Activated T-cell treated with anti-CD3 and anti-CD28 coated beads, Interleukin-2, amount 50 U/mL, for 72 hours (primary cell): Measurements from ENCODE around the gene RGS4. TPM values are rescaled to one million over a fixed set of nuclear protein-coding genes. Genes with fewer than 3 reads are reported as not detected.
"Not testable (repeated sequence)": the region's sequence is repeated elsewhere in the genome, so short reads cannot be mapped to it uniquely, and the experiment has no call there.

Experiments
- ATAC-seq, 2 donors: fragments of 150-1000 bp; cut with Tn5 transposase; replicated peaks in 1 of 2; 2 replicates each; pipeline ENCODE4 v1.10.0; 2021; ENCODE audit warnings: moderate library complexity in 2 of 2, mild to moderate bottlenecking in 1 of 2
- DNase-seq, 2 donors: peaks; one replicate each; pipeline ENCODE4 v3.0.0; 2021 to 2022; ENCODE audit warnings: mixed read lengths in 1 of 2
- H3K27ac Mint-ChIP-seq: one replicate; pipeline ENCODE4 v1.8.0; 2022; ENCODE audit warnings: mild to moderate bottlenecking, moderate library complexity, mixed read lengths
- H3K27me3 Mint-ChIP-seq: one replicate; pipeline ENCODE4 v1.8.0; 2022; ENCODE audit warnings: low read depth, mixed read lengths
- H3K36me3 Mint-ChIP-seq, 2 donors: one replicate each; pipeline ENCODE4 v1.8.0; 2022; ENCODE audit warnings: mixed read lengths in 2 of 2, mild to moderate bottlenecking in 1 of 2; ENCODE audit not compliant: insufficient read depth in 2 of 2
- H3K4me1 Mint-ChIP-seq: one replicate; pipeline ENCODE4 v1.8.0; 2022; ENCODE audit warnings: low read depth, mixed read lengths
- H3K4me3 Mint-ChIP-seq, 2 donors: one replicate each; pipeline ENCODE4 v1.8.0; 2022; ENCODE audit warnings: mild to moderate bottlenecking in 2 of 2, mixed read lengths in 2 of 2, moderate library complexity in 2 of 2
- H3K9me3 Mint-ChIP-seq, 2 donors: one replicate each; pipeline ENCODE4 v1.8.0; 2022; ENCODE audit warnings: mixed read lengths in 2 of 2
- total RNA-seq, 2 donors: library from RNA; stranded (reverse); gene quantifications; one replicate each; pipeline ENCODE4 v1.2.3, GENCODE V29; 2022

RGS4 gene
- total RNA-seq, 2 donors from 2014 or later, result not detected

- H3K27ac Mint-ChIP-seq, result no peak overlapping the region
- H3K9me3 Mint-ChIP-seq, result peaks cover 0 to 2% of the 10 kb centered on the region in 2 donors
- DNase-seq, result no peak
- no peak for ATAC-seq
- peaks cover 31% of the 10 kb centered on the region for H3K27me3 Mint-ChIP-seq
- no peak overlapping the region for H3K4me3 Mint-ChIP-seq
- no peaks in the 10 kb centered on the region for H3K36me3 Mint-ChIP-seq
- H3K4me1 Mint-ChIP-seq, result no peaks in the 10 kb centered on the region
Observed at GRCh38 chr1:163074004-163074403, 4.8 kb downstream of the RGS4 start.

DNA sequence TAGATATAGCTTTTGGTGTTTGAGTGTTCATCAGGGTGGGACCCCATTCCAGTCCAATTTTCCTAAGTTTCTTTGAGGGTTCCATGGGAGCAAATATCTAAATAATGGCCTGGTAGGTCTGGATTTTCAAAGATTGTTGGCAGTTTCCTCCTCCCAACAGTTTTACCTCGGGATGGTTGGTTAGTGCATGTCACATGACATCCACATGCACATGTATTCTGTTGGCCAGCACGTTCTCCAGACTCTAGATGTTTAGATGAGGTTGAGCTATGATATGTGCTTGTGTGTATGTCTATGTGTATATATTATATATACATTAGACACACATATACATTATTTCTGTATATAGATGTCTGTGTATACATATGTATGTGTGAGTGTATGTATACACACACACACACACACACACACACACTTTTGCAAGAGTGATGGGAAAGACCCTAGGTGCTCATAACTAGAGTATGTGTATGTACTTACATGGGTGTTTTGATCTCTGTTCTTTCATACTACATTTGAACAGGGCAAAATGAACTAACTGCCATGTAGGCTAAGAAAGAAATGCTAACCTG is 5.6 kb downstream of the RGS4 start:
- Mint-ChIP-seq H3K27me3 (peaks cover 23% of the 10 kb centered on the region), H3K4me1 (no peaks in the 10 kb centered on the region), H3K4me3 (no peak overlapping the region), H3K36me3 (no peaks in the 10 kb centered on the region), H3K9me3 (peaks cover 0 to 2% of the 10 kb centered on the region in 2 donors), H3K27ac (no peak overlapping the region)
- no peak for DNase-seq
- ATAC-seq, result no peak

- H3K9me3 Mint-ChIP-seq, result peaks cover 0 to 3% of the 10 kb centered on the region in 2 donors
- peaks cover 17% of the 10 kb centered on the region for H3K27me3 Mint-ChIP-seq
- ATAC-seq (no peak), DNase-seq (no peak)
- H3K4me3 Mint-ChIP-seq, result no peak overlapping the region
- H3K36me3 Mint-ChIP-seq, result no peaks in the 10 kb centered on the region
- no peak overlapping the region for H3K27ac Mint-ChIP-seq
- H3K4me1 Mint-ChIP-seq, result no peaks in the 10 kb centered on the region
Observed at GRCh38 chr1:163076044-163076443, 6.9 kb downstream of the RGS4 start.

- peaks cover 17% of the 10 kb centered on the region for H3K27me3 Mint-ChIP-seq
- H3K4me3 Mint-ChIP-seq, result no peak overlapping the region
- DNase-seq (no peak), ATAC-seq (no peak)
- no peaks in the 10 kb centered on the region for H3K4me1 Mint-ChIP-seq
- no peaks in the 10 kb centered on the region for H3K36me3 Mint-ChIP-seq
- no peak overlapping the region for H3K27ac Mint-ChIP-seq
- peaks cover 0 to 3% of the 10 kb centered on the region in 2 donors for H3K9me3 Mint-ChIP-seq
Observed at GRCh38 chr1:163076446-163076845, 7.3 kb downstream of the RGS4 start.

- DNase-seq (no peak), ATAC-seq (no peak)
- Mint-ChIP-seq H3K27me3 (peaks cover 12% of the 10 kb centered on the region), H3K36me3 (no peaks in the 10 kb centered on the region), H3K27ac (no peak overlapping the region), H3K9me3 (peaks cover 0 to 3% of the 10 kb centered on the region in 2 donors), H3K4me1 (no peaks in the 10 kb centered on the region), H3K4me3 (no peak overlapping the region)
Observed at GRCh38 chr1:163076981-163077761, 8.0 kb downstream of the RGS4 start.

DNA sequence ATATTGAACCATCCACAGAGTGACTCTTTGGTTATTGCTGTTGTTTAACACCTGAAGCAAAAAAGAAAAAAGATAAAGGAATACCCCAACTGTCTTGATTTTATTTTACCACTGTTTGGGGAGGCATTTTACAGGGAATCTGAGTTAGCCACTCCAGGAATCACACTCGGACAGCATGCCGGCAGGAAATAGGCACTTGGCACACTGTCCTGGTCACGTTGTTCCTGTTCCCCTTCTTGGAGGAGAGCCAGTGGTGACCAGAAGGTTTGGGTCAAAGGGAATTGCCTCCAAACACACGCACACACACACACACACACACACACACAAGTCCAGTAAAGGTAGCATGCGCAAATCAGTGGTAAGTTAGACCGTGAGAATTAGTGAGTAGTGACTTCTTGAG is 13.8 kb downstream of the RGS4 start:
- Mint-ChIP-seq H3K27ac (no peak overlapping the region), H3K9me3 (peaks cover 0 to 2% of the 10 kb centered on the region in 2 donors), H3K4me1 (no peaks in the 10 kb centered on the region), H3K4me3 (no peak overlapping the region), H3K27me3 (no peaks in the 10 kb centered on the region), H3K36me3 (no peaks in the 10 kb centered on the region)
- DNase-seq (no peak), ATAC-seq (no peak)

GRCh38 chr1:163083690-163084089 is 14.5 kb downstream of the RGS4 start:
- H3K9me3 Mint-ChIP-seq, result peaks cover 0 to 2% of the 10 kb centered on the region in 2 donors
- ATAC-seq (no peak), DNase-seq (no peak)
- H3K36me3 Mint-ChIP-seq, result no peaks in the 10 kb centered on the region
- H3K4me3 Mint-ChIP-seq, result no peak overlapping the region
- H3K4me1 Mint-ChIP-seq, result no peaks in the 10 kb centered on the region
- H3K27me3 Mint-ChIP-seq, result no peaks in the 10 kb centered on the region
- H3K27ac Mint-ChIP-seq, result no peak overlapping the region

DNA sequence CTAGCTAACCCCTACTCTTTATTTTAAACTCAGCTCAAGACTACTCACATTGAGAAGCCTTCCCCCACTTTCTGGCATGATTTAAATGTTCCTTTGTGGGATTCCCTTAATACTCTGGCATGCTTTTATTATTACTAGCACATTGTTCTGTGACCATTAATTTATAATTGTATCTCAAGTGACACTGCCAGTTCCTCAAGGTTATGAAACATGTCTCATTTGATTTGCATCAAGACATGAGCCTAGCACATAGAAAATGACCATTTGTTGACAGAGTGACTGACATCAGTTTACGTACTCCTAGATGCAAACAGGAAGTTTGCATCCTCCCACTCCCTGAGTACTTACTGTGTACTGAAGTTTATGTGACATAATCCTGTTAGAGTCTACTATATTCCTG is 15.2 kb downstream of the RGS4 start:
- H3K9me3 Mint-ChIP-seq, result peaks cover 2% of the 10 kb centered on the region in 2 donors
- H3K4me3 Mint-ChIP-seq, result no peak overlapping the region
- H3K27me3 Mint-ChIP-seq, result no peaks in the 10 kb centered on the region
- no peak overlapping the region for H3K27ac Mint-ChIP-seq
- H3K36me3 Mint-ChIP-seq, result no peaks in the 10 kb centered on the region
- H3K4me1 Mint-ChIP-seq, result no peaks in the 10 kb centered on the region
- DNase-seq, result no peak
- ATAC-seq, result no peak

DNA sequence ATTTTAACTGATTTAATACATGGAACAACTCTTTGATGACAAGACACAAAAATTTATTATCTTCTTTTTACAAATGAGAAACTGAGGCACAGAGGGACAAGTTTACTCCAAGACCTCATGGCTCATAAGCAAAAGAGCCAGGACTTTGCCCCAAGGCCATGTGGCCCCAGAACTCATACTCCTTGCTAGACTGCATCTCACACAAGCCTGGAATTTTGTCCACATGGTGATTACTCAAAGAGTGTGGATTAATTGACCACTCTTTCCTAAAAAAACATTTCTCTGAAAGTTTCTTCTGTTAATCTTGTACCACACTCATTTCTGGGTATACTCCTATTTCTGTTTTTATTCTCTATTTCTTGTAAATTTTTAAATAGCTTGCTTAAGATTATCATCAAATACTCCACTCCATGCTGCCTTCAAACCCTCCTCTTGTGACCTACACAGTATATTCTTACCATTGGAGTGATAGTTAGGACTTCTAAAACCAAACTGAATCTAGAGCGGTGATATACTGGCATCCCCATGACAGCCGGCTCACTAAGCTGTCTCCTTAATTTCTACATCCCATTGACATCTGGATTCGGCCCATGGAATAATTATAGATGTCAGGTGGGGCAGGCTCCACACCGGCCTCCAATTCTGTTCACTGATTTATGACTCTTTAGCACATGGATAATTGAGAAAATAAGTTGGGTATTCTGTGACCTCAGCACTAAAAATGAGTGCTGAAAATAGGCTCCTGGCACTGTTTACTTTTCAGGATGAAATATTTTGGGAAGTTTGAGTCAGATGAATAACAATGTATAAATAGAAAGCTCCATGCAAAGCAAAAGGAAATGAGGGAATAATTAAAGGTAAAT is 16.1 kb downstream of the RGS4 start:
- H3K27ac Mint-ChIP-seq, result no peak overlapping the region
- no peak for DNase-seq
- H3K4me1 Mint-ChIP-seq, result no peaks in the 10 kb centered on the region
- H3K9me3 Mint-ChIP-seq, result peaks cover 2% of the 10 kb centered on the region in 2 donors
- no peaks in the 10 kb centered on the region for H3K36me3 Mint-ChIP-seq
- H3K4me3 Mint-ChIP-seq, result no peak overlapping the region
- H3K27me3 Mint-ChIP-seq, result no peaks in the 10 kb centered on the region
- ATAC-seq, result no peak

- no peak overlapping the region for H3K27ac Mint-ChIP-seq
- H3K4me3 Mint-ChIP-seq, result no peak overlapping the region
- no peaks in the 10 kb centered on the region for H3K36me3 Mint-ChIP-seq
- no peak for ATAC-seq
- no peaks in the 10 kb centered on the region for H3K27me3 Mint-ChIP-seq
- H3K4me1 Mint-ChIP-seq, result no peaks in the 10 kb centered on the region
- H3K9me3 Mint-ChIP-seq, result peaks cover 2% of the 10 kb centered on the region in 2 donors
- no peak for DNase-seq
Observed at GRCh38 chr1:163085904-163086268, 16.7 kb downstream of the RGS4 start.

GRCh38 chr1:163089117-163089516 is 20.0 kb downstream of the RGS4 start:
- H3K4me1 Mint-ChIP-seq, ATAC-seq, H3K9me3 Mint-ChIP-seq, H3K27me3 Mint-ChIP-seq, H3K4me3 Mint-ChIP-seq, H3K27ac Mint-ChIP-seq, H3K36me3 Mint-ChIP-seq, DNase-seq: not testable (repeated sequence)

DNA sequence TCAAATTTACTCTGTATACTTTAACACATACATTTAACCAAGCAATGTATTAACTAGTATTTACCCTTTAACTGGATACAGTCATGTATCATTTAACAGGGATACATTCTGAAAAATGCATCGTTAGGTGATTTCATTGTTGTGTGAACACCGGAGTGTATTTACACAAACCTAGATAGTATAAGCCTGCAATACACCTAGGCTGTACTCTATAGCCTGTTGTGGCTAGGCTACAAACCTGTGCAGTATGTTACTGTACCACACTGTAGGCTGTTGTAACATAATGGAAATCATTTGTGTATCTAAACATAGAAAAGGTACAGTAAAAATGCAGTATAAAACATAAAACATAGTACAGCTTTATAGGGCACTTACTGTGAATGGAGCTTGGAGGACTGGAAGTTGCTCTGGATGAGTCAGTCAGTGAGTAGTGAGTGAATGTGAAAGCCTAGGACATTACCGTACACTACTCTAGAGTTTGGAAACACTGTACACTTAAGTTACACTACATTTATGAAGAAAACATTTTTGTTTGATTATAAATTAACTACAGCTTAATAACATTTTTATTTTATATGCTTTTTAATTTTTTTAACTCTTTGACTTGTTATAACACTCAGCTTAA is 21.3 kb downstream of the RGS4 start:
- H3K27me3 Mint-ChIP-seq, result no peaks in the 10 kb centered on the region
- H3K4me1 Mint-ChIP-seq, result no peaks in the 10 kb centered on the region
- H3K4me3 Mint-ChIP-seq, result no peak overlapping the region
- no peak overlapping the region for H3K27ac Mint-ChIP-seq
- peaks cover 0 to 2% of the 10 kb centered on the region in 2 donors for H3K9me3 Mint-ChIP-seq
- no peak for DNase-seq
- no peak for ATAC-seq
- no peaks in the 10 kb centered on the region for H3K36me3 Mint-ChIP-seq

GRCh38 chr1:163093169-163093568 is 24.0 kb downstream of the RGS4 start:
- H3K27me3 Mint-ChIP-seq, result no peaks in the 10 kb centered on the region
- no peak overlapping the region for H3K4me3 Mint-ChIP-seq
- DNase-seq (no peak), ATAC-seq (no peak)
- peaks cover 0 to 2% of the 10 kb centered on the region in 2 donors for H3K9me3 Mint-ChIP-seq
- H3K27ac Mint-ChIP-seq, result no peak overlapping the region
- H3K4me1 Mint-ChIP-seq, result no peaks in the 10 kb centered on the region
- no peaks in the 10 kb centered on the region for H3K36me3 Mint-ChIP-seq
